ENCODE results near the gene TMEM42.
"Not testable (repeated sequence)": the region's sequence is repeated elsewhere in the genome, so short reads cannot be mapped to it uniquely, and the experiment has no call there.

TMEM42 gene

DNA sequence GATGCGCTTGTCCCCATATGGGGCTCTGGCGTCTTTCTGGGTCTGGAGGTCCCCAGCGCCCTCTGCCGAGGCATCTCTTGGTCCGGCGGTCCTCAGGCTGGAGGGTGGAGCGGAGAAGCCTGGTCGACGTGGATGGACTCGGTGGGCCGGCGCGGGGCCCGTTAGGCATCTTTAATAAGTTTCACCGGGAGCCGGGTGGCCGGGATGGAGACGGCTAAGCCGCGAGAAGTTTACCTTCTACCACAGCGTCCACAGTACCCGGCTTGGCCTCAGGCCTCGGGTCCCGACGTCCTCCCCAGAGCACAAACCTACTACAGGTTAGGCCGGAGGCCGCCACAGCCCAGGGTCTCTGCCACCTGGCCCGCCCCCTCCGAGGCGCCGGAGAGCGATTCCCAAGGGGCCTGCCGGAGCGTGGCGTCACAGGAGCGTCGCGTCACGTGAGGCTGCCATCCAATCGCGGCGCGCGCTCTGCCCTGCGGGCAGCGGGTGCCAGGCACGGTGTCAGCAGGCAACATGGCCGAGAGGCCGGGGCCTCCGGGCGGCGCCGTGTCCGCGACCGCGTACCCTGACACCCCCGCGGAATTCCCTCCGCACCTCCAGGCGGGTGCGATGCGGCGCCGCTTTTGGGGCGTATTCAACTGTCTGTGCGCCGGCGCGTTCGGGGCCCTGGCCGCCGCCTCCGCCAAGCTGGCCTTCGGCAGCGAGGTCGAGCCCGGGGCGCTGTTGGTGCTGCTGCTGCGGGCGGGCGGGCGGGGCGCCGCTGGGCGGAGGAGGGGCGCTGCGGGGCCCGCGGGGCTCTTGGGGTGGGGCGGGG is at the start of gene TMEM42:
Gene TMEM42, plus strand, starts transcription at position 501 of the 814 bp plus-strand sequence. Its CDS starts 13 bp downstream, at position 514.
- DNase-seq = peak; percentile 89 to 96 (median 95)

GRCh38 chr3:44814751-44815150 is 47.0 kb upstream of the TMEM42 start:
- DNase-seq = no peak

DNA sequence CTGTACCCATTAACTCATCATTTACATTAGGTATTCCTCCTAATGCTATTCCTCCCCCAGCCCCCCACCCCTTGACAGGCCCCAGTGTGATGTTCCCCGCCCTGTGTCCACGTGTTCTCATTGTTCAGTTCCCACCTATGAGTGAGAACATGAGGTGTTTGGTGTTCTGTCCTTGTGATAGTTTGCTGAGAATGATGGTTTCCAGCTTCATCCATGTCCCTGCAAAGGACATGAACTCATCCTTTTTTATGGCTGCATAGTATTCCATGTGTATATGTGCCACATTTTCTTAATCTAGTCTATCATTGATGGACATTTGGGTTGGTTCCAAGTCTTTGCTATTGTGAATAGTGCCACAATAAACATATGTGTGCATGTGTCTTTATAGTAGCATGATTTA is 45.4 kb upstream of the TMEM42 start:
- DNase-seq = not testable (repeated sequence)

DNA sequence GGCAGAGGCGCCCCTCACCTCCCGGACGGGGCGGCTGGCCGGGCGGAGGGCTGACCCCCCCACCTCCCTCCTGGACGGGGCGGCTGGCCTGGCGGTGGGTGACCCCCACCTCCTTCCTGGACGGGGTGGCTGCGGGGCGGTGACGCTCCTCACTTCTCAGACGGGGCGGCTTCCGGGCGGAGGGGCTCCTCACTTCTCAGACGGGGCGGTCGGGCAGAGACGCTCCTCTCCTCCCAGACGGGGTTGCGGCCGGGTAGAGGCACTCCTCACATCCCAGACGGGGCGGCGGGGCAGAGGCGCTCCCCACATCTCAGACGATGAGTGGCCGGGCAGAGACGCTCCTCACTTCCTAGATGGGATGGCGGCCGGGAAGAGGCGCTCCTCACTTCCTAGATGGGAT is 40.5 kb upstream of the TMEM42 start:
- DNase-seq = not testable (repeated sequence)

- peak; percentile 4 to 35 (median 17) for DNase-seq
These were observed 36.3 kb upstream of the TMEM42 start for GRCh38 chr3:44825264-44825925.

DNA sequence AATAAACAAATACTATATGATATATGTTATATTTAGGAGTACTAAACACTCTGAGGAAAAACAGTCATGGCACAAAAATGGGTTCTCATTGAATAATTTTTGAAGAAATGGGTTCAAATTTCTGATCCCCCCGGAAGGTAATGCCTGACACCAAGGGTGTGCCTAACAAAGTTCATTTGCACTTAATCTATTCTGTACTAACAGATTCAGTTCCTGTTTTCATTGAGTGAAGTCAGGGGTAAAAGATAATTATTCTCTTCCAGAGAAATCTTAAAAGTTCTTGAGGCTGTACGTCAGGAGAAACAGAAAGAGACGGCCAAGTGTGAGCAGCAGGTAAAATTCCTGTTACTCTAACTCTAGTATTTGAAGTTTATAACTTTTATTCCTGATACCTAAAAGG is 34.5 kb upstream of the TMEM42 start:
- DNase-seq = no peak

DNA sequence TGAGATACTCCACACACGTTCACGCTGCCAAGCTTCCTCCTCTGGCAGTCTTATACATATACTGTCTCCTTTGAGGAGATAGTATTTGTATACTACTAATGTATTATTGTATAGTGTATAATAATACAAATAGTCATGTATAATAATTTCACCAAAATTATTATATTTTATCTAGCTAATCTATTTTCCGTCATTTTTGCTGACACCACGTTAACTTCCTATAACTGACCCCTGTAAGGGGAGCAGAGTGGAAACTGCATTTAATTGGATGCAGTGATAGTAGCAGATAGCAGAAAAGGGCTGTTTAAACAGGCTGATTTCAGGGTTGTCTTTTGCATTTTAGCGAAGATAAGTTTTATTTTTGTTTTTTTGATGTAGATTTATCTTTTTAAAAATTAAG is 30.5 kb upstream of the TMEM42 start:
- DNase-seq = no peak

- DNase-seq = no peak
These were observed 29.7 kb upstream of the TMEM42 start for GRCh38 chr3:44832032-44832431.

- DNase-seq = no peak
These were observed 28.7 kb upstream of the TMEM42 start for GRCh38 chr3:44832965-44833364.

GRCh38 chr3:44833394-44833793 is 28.3 kb upstream of the TMEM42 start:
- DNase-seq = no peak

GRCh38 chr3:44835684-44836083 is 26.0 kb upstream of the TMEM42 start:
- DNase-seq = no peak

DNA sequence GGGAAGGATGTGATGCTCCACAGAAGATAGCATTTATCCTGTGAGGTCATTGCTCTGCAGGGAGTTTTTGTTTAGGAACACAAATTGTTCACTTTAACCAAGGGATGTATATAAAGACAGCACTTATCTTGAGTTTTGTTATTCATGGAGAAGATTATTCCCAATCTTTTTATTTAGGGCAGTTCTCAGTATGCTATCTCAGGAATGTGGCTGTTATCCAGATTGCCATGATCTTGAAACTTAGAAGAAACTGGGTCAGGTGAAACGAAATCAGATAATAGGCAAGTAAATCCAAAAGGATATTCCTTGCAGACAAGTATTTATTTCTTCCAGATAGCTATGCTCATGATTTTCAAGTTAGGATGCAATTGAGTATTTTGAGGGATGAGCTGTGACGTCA is 19.3 kb upstream of the TMEM42 start:
- DNase-seq = no peak

DNA sequence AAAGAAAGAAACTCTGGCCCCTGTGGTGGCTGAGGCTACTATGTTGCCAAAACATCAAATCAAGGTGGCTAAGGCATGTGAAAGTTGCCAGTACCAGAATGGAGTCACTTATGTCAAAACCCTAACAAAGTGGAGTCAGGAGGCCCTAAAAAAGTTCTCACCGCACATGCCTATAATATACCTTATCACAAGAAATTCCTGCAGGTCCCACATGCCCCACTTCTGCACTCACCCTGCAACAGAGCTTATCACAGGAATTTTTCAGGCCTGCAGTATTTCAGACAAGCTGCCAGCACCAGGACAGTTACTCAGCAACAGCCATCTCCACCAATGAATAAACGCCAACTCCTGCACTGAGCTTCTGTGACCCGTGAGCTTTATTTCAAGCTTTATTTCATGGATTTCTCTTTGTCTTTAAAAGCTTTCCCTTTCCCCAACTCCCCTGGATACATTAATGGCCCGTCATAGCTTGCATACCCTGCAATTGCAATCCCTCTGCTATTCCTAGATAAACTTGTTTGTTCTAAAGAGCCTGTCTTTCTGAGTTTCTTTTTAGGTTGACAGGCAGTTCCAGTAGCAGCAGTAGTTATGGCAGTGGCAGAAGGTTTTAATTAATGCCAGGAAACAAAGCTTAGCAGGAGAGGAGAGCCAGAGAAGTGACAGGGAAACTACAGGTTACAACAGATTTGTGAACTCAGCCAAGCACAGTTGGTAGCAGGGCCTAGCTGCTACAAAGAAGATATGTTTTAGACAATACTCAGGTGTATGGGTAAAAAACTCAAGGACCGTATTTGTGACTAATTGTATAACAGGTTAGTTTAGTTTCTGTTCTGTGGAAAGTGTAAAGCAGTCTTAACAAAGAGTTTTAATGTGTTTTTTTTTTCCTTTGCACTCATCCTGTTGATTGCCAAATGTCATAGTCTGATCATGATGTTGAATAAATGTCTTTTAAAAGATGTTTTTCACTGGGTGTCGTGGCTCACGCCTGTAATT is 15.9 kb upstream of the TMEM42 start:
- DNase-seq = no peak

DNA sequence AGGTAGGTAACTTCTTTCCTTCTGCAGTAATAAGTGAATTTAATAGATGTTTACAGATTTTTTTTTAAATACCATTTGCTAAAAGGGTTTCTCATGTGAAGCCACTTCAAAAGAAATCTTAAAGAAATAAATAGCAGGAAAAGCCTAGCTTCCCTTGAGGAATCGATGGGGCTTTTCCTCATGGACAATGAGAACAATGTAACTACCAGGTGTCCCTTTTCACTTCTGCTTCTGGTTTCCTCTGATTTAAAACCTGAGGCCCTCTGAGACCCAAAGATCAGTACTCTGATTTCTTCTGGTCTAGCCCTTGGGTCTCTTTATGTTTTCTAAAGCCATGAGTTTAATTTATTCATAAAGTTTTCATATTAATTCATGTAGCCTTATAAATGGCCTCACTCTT is 13.1 kb upstream of the TMEM42 start:
- no peak for DNase-seq

- not testable (repeated sequence) for DNase-seq
These were observed 5.0 kb upstream of the TMEM42 start for GRCh38 chr3:44856663-44857062.

GRCh38 chr3:44860117-44860516 is 1.6 kb upstream of the TMEM42 start:
- no peak for DNase-seq

- peak in 1 of 3 donors; percentile 20 for DNase-seq
These were observed 520 bp downstream of the TMEM42 start for GRCh38 chr3:44862226-44862637.

DNA sequence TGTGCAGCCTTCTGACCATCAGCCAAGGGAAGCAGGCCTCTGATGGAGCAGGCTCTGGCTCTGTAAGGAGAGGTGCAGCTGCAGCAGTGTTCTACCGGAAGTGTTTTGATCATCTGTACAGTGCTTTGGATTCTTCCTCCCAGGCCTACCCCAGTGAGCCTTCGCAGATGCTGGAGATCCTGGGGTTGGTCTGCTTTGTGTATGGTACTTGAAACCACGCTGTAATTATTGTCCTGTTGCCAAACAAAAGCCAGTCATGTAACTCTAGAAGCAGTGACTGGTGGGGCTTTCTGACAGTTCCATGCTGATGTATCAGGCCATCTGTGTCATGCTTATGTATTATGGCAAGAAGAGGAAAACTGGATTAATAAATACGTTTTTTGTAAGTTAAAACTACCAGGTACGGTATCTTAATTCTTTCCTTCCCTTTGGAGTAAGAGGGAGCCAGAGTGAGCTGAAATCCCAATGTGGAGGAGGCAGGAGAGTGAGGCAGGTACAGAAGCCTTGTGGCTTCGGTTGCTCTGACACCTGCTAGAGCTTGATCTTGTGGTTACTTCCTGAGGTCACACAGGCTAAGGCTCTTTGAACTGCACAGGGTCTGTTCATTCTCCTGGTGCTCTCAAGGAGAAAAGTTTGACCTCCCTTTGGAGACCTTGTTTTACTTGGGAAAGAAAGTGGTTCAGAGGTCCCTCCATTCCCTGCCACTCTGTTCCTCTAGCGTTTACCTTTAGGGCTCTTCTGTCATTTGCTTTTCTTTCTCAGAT is 3.7 kb downstream of the TMEM42 start:
- DNase-seq = no peak

DNA sequence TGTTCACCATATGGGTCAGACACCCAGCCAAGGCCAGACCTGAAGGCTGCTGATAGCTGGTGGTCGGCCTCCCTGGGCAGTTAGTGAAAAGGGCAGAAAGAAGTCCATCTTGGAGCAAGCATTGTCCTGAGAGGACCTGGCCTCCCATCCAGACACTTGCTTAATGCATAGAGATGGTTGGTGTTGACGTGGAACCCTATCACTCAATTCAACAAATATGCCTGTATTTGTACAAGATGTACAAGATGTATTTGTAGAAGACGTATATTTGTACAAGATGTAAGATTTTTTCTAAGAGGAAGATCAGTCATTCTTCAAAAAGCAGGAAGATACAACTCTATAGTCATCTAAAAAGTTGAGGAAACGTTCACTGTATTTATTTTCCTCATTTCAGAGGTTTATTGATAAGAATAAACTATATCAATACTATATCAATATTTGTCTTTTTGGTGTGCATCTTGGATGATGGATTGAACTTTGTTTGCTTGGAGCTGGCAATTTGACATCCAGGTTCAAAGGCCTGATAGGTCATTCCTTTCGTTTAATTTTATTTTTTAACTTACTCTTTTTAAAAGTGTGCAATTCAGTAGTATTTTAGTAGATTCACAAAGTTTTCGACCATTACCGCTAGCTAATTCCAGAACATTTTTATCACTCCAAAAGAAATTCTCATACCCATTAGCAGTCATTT is 5.9 kb downstream of the TMEM42 start:
- no peak for DNase-seq

DNA sequence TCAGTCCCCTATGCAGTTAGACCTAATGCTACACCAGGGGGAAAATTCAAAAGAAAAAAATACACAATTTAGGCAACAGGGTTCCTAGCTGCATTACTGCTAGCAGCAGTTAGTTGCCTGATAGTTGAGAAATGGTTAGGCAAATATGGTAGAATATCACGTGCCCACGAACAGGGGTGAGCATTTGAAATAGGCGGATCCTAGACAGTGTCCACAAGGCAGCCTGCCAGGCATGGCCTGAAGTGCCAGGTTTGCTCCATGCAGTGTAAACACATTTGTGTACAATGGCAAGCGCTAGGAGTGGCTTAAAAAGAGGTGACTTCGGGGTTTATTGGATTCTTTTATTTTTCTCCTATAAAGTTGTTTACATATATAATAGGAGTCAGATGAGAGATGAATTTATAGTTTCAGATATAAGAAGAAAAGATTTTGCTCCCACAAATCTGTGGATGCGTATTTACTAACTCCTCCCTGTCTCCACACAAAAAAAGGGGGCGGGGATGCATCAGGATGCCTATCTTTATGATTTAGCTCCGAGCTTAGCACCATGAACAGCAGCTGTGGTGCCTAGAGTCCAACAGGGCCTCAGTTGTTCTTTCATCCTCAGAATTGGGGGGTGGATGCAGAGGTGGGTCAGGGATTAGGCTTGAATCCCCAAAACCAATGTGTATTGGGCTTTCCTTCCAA is 8.8 kb downstream of the TMEM42 start:
- no peak for DNase-seq

DNA sequence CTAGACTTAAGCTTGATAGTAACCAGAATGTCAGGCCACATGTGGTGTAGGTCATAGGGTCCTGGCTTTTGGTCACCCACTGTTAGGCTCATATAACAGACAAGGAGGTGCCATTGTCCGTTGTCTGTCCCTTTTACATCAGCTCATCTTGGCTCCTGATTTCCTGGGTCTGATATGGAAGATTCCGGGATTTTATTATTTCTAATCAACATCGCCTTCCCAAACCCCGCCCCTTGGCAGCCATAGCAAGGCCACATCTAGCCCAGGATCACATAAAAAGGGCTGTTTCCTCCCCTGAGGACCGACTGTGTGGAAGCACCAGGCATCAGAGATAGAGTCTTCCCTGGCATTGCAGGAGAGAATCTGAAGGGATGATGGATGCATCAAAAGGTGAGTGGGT is 12.6 kb downstream of the TMEM42 start, which contains the start of gene TGM4:
Gene TGM4, plus strand, starts transcription at position 301 of the 400 bp plus-strand sequence. Its CDS starts 71 bp downstream, at position 372.
- no peak for DNase-seq

Measured in suppressor macrophage treated with lipopolysaccharide for 1 hour (primary cell).